Esophagus squamous epithelium (tissue), 4 donors: ENCODE measurements around the gene TRIM10.

Experiments used
- CTCF ChIP-seq, 6 experiments: fragments of 450-650 bp in 4 of 6; fragments of 200-600 bp in 2 of 6; sonication (generic) in 2 of 6; IDR thresholded peaks; one replicate each; pipeline ENCODE4 v1.5.1; 2016 to 2019; ENCODE audit warnings: antibody characterized with exemption in 6 of 6, mild to moderate bottlenecking in 4 of 6, moderate library complexity in 4 of 6
- POLR2A ChIP-seq, 4 donors: fragments of 450-650 bp; IDR thresholded peaks; one replicate each; pipeline ENCODE4 v1.6.1; 2017; ENCODE audit warnings: antibody characterized with exemption in 4 of 4, mild to moderate bottlenecking in 4 of 4, moderate library complexity in 3 of 4

- TF ChIP-seq CTCF (IDR thresholded peaks at IDR 0.05): no peak
- TF ChIP-seq POLR2A (IDR thresholded peaks at IDR 0.05): no peak
Observed at GRCh38 chr6:30185846-30186484, 25.0 kb upstream of the TRIM10 start.
